ENCODE data around the gene GRID1. TPM values are rescaled to one million over a fixed set of nuclear protein-coding genes. Genes with fewer than 3 reads are reported as not detected.

Gene GRID1
- total RNA-seq, 1 experiment from 2014 or later = 0.05 TPM

DNA sequence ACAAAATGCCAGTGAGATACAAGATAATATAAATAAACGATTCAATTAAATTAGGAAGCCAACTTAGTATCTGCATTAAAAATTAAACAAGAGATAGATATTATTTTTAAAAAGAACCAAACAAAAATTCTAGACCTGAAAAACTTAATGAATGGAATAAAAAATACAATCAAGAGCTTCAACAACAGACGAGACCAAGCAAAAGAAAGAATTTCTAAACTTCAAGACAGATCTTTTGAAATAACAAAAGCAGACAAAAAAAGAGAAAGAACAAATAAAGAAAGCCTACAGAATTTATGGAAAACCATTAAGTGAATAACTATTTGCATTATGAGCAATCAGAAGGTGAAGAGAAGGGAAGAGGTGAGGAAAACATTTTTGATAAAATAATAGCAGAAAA, 555.2 kb downstream of the GRID1 start:
- DNase-seq (ENCODE audit: extremely low read depth, low read depth) = no peak

DNA sequence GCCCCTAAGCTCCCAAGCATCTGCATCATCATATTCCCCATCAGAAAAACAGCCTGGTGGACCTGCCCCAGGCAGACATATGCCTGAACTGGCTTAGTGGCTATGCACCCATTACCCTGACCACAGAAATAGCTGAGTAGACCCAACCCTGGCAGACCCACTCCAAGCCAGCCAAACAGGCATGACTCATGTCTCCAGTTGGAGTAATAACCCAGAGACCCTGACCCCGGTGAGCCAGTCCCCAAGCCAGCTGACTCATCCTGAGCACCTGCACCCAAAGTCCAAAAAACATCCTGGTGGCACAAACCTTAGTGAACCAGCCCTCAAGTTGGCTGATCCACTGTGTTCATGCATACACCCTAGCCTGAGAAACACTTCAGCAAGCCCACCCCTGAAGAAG, 555.9 kb downstream of the GRID1 start:
- DNase-seq (ENCODE audit: extremely low read depth, low read depth) = no peak

DNA sequence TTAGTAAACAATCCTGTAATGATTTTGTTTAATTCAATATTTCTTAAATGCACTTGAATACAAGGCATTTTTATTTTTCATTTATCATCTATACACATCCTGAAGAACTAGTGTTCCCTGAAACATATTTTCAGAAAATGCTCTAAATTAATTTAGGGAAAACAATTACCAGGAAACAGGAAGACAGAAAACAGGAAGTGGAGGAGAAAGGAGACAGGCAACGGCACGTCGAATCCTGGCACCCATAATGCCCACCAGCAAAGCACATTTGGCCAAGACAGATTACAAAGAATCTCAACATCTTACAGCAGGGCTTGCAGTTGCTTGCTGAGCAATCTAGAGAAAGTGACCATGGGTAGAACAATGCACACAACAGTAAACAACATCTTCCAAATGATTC, 571.1 kb downstream of the GRID1 start:
- DNase-seq (ENCODE audit: extremely low read depth, low read depth) = no peak

DNA sequence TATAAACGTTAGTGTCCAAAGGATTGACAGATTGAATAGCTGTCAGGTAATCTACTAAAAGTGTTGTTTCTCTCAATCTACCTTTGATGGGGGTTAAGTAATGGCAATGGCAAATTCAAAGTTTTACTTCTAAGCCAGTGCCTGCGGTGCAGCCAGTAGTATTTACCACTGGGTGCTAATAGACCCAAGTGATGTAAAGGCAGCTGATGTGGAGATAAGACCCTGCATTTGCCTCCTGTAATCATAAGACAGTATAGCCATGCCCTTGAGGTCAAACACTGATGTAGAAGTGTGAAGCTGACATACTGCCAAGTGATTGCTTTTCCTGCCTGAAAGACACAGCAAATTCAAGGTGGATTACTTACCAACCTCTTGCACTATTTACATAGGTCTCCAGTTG, 572.0 kb downstream of the GRID1 start:
- DNase-seq (ENCODE audit: extremely low read depth, low read depth) = no peak

DNA sequence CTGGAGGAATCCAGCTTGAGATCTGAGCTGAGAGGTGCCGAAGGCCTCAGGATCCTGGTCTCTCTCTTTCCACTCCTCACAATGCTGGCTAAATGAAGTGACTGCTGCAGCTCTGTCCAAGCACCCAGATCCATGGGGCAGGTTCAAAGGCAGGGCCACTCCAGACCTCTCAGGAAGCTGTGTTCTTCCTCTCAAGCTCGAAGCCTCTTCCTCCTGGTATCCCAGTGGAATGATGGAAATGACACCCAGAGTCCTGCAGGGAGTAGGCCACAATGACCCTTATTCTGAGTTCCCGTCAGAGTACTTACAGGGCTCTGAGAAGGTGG, 574.1 kb downstream of the GRID1 start:
- no peak for DNase-seq (ENCODE audit: extremely low read depth, low read depth)

DNA sequence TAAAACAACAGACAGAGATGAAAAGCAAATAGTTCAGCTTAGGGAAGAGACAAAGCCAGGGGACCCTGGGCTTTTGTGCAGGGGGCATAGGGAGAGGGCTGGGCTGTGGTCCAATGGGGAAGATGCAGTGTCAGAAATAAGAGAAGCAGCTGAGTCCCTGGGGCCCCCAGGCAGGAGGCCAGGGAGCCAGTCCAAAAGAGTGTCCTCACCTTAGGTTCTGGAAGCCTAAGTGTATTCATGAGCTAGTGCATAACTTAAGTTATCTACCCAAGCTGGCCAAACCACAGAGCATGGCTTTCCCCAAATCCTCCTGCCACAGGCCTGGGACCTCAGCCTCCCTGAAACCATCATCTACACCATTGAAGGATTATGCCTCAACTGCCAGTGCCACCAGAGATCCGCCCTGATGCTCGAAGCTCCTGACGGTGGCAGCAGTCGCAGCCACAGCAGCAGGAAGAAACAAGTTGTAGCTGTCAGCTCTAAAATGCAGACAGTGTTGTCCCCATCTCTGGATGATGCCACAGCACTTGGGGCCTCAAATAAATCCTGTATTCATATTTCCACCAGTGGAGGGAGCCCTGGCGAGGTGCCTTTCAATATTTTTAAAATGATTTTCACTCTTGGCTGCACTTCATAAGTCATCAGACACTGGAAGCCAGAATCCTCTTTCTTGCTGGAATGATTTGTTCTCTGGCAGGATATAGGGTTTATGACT, 574.6 kb downstream of the GRID1 start:
- DNase-seq (ENCODE audit: extremely low read depth, low read depth) = no peak

DNA sequence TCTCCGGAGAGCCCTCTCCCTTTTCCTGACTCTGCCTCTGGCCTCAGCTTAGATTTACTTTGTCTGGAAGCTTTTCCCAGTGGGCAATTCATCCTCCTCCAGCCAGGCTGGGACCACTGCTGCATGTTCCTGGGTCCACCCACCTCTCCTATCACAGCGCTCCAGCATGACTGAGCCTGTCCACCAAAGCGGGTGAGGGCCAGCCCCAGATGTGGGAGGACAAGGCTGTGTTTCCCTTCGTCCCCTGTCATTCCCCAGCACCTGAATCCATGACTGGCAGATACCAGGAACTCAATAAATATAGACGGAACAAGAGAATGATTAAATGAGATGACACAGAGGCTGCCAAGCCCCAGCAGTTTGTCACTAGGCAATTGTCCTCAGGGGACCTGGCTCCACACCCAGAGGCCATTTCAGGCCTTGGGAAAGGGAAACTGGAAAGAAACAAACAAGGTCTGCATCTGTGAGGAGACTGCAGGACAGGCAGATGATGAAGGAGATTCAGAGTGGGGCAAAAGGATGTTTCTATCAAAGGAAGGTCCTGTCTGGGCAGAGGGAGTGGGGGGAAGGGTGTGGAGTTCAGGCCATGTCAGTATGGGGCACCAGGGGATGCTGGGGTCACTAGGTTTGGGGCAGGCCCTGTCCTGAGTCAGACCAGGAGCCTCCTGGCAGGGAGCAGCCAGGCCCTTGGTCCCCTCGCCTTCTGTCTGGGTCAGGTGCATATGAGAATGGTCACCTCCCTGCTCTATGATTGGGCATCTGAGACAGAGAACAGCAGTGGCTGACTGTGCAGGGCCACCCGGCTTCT, 576.4 kb downstream of the GRID1 start:
- DNase-seq (ENCODE audit: extremely low read depth, low read depth) = no peak

DNA sequence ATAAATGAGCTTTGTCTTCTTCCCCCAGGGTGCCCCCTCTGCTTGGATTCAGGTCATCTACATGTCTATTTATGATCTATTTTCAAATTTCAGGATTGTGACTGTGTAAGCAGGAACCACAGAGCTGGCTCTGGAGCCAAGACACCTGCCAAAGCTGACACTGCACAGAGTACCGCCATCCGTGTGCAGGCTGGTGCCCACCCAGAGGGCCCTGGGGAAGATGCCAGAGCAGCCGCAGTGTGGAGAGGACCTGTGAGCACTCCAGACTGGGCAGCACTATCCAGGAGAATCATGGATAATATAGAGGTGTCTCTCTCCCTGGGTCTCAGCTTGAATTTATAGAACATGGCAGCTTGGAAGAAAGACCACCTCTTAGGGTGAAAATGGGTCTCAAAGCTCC, 577.5 kb downstream of the GRID1 start:
- DNase-seq (ENCODE audit: extremely low read depth, low read depth) = no peak

DNA sequence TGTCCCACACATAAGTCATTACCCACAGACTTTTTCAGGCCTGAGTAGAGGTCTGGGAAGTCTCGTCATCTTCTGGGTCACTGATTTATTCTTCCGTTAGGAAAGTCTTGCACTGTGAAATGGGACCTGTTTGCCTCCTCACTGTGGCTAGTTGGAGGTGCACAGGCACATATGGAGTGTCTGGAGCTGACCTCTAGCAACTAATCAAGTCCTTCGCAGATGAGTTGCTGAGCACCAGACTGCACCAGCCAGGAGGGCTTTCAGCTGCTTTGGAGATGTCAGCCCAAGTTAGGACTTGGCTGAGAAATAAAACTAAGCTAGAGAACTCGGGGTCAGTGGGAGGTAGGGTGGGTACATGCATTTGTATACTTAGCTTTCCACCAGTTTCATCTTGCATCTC, 578.0 kb downstream of the GRID1 start:
- DNase-seq (ENCODE audit: extremely low read depth, low read depth) = no peak

DNA sequence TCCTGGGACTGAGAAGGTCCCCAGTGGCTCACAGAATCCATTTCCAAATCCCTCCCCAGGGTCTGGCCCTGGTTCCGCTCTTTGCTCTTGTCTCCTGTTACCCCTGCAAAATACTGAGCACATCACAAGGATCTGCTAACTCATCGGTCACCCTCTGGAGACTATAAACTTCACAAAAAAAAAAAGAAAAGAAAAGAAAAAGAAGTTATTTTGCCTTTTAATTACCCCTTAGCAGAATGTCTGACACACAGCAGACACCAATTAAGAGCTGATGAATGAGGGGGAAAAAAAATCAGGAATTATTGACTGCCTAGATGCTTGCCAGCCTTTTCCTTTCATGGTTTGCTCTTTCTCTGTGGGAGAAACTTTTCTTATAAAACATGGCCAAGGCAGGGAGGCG, 578.7 kb downstream of the GRID1 start:
- no peak for DNase-seq (ENCODE audit: extremely low read depth, low read depth)

DNA sequence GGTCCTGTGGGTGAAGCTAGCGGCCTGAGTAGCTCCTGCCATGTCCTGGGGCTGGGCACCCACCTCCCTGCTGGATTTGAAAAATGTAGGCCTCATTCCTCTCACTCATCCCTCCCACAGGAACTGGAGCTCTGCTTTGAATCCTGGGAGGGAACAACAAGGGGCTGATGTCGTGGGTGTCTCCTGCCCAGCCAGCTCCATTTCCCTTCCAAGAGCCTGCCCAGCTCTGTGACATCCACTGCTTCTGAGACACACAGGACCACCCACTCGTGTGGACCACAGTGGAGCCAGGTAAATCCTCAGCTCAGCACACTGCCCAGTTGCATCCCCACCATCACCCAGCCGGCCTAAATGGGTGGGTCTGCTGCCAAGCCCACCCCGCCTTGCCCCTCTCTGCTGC, 579.2 kb downstream of the GRID1 start:
- no peak for DNase-seq (ENCODE audit: extremely low read depth, low read depth)

DNA sequence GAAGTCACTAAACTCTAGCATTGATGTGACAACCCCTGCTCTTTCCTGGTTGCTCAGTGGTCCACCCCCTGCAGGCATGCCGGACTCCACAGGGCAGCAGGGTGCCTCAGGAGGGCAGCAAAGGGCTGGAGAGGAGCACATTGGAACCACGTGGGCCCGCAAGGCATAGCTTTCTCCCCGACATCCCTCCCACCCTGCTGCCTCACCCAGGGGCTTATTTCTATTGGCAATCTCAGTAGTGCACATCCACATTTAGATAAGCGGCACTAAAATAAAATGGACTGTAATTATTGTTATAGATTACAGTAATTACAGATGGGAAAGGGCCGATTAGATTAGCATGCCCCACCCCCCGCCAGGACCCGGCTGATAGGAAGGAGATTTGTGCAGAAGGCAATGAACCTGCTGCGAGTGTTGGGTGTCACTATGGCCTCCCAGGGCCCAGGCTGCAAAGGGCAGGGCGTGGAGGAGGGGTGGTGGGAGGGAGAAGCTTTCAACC, 580.1 kb downstream of the GRID1 start:
- DNase-seq (ENCODE audit: extremely low read depth, low read depth) = no peak

DNA sequence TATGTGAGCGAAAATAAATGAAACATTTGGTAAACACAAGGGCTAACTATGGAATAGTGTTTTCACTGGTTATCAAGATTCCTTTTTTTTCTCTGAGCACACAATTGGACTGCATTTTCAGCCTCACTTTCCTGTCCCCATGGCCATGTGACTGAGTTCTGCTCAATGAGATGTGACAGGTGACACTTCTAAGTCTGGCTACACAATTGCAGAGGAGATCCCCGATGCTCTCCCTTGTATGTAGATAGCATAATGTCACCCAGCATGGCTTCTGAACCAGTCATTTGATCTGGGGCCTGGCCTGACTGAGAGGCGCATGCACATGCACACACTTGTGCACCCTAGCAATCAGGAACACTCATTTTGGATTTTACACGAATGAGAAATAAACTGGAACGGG, 581.8 kb downstream of the GRID1 start:
- no peak for DNase-seq (ENCODE audit: extremely low read depth, low read depth)

DNA sequence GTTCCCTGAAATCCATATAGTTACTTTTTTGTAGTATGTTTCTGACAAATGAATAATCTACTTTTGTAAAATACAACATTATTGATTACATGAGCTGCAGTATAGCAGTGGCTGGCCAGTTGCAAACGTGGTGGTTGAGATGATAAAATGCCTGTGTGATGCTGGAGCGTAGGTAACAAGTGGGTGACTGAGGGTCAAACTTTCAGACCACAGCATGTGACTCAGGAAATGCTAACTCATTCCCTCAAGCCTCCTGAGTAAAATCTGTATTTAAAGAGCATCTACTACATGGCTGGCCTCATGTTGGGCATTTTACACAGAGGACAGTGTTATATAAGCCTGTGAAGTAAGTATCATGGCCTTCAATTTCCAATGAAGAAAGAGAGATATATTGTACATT, 585.2 kb downstream of the GRID1 start:
- DNase-seq (ENCODE audit: extremely low read depth, low read depth) = no peak

DNA sequence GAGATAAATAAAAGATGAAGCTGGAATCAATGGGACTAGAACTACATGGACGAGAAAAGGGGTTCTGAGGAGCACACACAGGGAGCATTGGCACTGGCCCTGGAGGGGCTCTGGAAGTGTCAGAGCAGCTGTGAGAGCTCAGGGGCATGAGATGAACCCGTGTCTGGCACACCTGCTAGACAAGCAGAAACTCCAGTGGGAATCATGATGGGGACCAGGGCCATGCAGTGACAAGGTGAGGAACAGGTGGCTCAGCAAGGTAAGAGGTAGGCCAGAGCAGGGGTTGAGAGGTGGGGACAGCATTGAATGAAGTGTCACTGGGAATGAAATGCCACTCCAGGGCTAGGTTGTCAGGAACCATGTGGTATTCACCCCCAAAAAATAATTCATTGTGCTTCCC, 588.5 kb downstream of the GRID1 start:
- DNase-seq (ENCODE audit: extremely low read depth, low read depth) = no peak

DNA sequence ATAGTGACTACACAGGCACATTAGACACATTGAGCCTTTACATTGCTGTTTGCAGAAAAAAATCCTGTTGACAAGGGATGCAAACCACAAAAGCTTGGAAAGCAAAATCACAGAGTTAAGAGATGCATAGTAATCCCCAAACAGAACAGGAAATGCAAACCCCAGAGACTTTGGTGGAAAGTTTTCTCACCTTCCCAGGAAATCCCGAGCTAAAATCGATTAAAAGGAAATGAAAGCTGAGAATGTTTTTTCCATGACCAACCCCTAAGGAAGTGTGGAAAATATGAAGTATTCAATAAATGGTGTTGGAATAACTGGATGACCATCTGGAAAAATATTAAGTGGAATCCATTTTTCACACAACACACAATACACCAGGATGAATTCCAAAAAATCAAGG, 598.7 kb downstream of the GRID1 start:
- DNase-seq (ENCODE audit: extremely low read depth, low read depth) = no peak

DNA sequence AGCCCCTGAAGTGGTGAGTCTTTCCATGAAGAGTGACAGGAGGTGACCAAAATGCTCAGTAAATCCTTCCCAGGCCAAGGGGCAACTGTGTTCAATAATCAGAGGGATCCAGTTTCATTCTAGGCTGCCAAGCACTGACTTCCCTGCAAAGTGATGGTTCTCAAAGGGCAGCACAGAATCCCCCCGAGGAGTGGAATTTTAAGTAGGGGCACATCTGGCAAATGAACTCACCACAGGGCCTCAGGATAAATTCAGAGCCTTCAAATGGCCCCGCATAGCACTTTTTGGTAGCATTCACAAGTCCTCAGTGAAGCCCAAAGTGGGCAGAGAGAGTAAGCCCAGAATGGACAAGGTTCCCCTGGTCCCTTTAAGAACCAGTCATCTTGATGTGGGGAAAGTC, 602.5 kb downstream of the GRID1 start:
- no peak for DNase-seq (ENCODE audit: extremely low read depth, low read depth)

DNA sequence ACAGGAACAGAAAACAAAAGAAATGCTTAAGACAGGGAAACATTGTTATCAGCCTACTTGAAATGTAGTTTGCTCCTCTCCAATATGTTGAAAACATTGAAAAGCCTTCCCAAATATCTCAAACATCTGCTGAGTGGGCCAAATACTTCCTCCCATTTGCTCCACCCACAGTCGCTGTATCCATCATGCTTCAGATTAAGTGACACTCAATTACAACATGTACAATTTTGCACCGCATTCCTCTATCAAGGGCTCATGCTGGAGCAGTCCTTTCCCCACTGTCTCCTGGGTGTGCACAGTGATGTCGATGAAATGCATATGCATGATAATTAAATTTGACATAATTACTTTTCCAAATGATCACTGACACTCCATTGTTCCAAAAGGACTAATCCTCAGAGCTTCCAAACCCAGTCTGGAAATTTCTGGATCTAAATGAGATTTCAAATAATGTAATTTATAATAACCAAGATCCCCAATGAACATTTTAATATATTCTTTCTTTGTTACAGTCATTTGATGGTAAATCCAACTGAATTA, 604.6 kb downstream of the GRID1 start:
- no peak for DNase-seq (ENCODE audit: extremely low read depth, low read depth)

DNA sequence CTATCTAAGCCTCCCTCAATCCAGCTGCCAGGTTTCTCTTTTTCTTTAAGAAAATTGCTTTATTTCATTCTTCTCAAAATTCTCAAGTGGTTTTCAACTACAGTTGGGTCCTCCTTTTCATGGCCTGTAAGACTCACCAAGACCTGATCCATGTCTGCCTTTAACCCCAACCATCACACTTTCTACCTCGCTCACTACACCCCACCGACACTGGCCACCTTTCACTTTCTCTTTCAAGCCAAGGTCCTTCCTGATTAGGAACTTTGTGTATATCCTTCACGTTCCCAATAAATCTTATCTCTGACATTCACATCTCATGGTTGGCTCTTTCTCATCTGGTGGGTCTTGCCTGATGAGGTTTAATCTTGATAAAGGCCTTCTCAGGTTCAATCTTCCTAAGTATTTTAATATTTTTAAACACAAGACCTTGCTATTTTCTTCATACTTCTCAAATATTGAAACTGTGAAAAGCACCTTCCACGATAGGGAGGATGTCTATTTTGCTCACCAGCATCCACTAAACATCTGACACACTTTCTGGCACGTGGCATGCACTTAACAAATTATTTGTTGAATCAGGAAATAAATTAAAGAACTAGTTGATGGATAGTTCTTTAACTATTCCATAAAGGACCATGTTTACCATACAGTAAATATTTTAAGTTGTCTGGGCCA, 624.8 kb downstream of the GRID1 start:
- DNase-seq (ENCODE audit: extremely low read depth, low read depth) = no peak

DNA sequence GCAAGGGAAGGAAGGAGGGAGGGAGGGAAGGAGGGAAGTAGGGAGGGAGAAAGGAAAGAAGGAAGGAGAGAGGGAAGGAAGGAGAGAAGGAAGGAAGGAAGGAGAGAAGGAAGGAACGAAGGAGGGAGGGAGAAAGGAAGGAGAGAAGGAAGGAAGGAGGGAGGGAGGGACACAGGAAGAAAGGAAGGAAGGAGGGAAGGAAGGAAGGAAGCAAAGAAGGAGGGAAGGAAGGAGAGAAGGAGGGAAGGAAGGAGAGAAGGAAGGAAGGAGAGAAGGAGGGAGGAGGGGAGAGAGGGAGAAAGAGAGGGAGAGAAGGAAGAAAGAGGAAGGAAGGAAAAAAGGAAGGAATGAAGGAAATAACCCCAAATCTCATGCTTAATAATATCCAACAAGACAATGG, 630.6 kb downstream of the GRID1 start:
- no peak for DNase-seq (ENCODE audit: extremely low read depth, low read depth)

DNA sequence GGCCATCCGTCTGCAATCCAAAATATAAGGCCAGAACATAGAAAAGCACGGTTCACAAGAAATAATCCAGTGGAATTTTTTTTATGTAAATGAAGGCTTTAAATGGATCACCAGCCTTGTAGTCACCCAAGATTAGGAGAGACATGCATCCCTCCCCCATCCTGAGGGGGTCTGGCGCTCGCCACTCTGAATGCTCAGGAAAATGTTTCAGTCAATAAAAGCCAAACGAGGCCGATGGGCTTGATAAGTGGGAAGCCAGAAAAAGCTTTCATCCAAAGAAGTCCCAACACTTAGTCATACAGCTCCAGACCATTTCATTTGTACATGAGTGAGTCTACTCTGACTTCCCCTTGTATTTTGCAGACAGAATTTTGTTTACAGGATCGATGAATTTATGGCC, 631.8 kb downstream of the GRID1 start:
- DNase-seq (ENCODE audit: extremely low read depth, low read depth) = no peak

DNA sequence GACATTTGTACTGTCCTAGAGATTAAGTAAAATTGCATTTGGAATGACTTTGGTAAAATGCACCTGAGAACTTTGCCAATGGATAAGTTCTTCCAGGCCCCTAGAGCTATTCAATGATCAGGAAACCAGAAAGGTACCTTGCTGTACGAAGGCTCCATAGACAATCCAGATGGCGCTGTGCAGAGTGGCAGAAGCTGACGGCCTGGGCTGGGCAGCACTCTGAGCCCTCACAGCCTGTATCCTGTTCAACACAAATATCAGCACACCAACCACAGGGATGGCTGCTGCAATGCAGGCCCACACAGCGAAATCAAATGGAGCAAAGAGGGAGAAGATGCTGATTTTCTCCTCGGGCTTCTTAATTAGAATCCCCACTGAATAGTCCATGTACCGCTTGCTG, 642.4 kb downstream of the GRID1 start:
- DNase-seq (ENCODE audit: extremely low read depth, low read depth) = no peak

All from NCI-H460 (cell line).